Stimulated activated effector memory CD8-positive, alpha-beta T cell treated with anti-CD3 and anti-CD28 coated beads, Interleukin-12 subunit alpha, Interleukin-12 subunit beta, amount 100 ng/mL, for 72 hours (primary cell): Measurements from ENCODE around the gene MAN2C1.
A peak's percentile ranks its signal among the peaks of the same experiment; 100 is the strongest.
"Not testable (repeated sequence)": the region's sequence is repeated elsewhere in the genome, so short reads cannot be mapped to it uniquely, and the experiment has no call there.

ENCODE experiments used
- ATAC-seq: fragments of 150-1000 bp; cut with Tn5 transposase; 2 replicates; pipeline ENCODE4 v1.10.0; 2021
- DNase-seq, 2 donors: peaks; one replicate each; pipeline ENCODE4 v3.0.0; 2021 to 2022; ENCODE audit warnings: low spot score in 2 of 2
- H3K27ac Mint-ChIP-seq: one replicate; pipeline ENCODE4 v1.8.0; 2022; ENCODE audit warnings: mild to moderate bottlenecking, mixed read lengths
- H3K36me3 Mint-ChIP-seq: one replicate; pipeline ENCODE4 v1.8.0; 2022; ENCODE audit warnings: mild to moderate bottlenecking, mixed read lengths
- H3K4me1 Mint-ChIP-seq: one replicate; pipeline ENCODE4 v1.8.0; 2022; ENCODE audit warnings: mixed read lengths
- H3K4me3 Mint-ChIP-seq: one replicate; pipeline ENCODE4 v1.8.0; 2022; ENCODE audit warnings: mild to moderate bottlenecking, mixed read lengths
- H3K9me3 Mint-ChIP-seq: one replicate; pipeline ENCODE4 v1.8.0; 2022; ENCODE audit warnings: mixed read lengths

MAN2C1 gene

DNA sequence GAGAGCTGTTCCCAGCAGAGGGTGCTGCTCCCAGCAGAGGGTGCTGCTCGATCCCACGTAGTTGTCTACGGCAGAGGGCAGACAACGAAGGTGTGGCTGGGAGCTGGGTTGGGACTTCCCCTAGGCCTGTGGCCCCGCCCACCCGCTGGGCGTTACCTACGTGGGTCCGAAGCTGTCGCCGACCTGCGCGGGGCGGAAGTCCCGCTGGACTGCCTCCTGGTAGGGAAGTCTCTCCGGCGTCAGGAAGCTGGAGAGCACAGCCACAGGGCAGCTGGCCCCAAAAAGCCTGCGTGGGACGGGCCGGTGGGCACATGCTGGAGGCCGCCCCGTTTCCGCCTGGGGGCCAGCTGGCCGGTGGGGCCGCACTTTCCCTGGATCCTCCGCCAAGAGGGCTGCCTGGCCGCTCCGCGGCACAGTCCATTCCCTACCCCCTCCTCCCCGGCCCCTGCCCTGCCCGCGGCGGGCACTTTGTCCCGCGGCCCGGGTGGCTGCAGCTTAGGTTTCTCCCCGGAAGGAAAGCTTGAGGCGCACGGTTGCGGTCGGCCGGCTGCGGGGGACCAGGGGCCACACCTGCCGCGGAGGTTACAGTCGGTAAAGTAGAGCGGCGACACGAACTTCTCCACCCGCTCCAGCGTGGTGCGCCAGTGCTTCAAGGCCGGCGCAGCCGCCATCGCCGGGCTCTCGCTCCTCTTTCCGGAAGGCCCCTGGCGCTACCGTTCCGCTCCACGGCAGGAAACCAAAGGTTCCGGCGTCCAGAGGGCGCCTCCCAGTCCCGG, at the start of gene MAN2C1:
Gene MAN2C1, minus strand, starts transcription at position 695 of the 776 bp plus-strand sequence. Its CDS starts 24 bp downstream, at position 671.
- DNase-seq: peak; percentile 89 to 96
- peak within 1 kb of the TSS; percentile 93 for H3K27ac Mint-ChIP-seq
- peaks cover 16% of the 10 kb centered on the region for H3K4me1 Mint-ChIP-seq
- peak; percentile 93 for ATAC-seq
- H3K36me3 Mint-ChIP-seq: peaks cover 86% of the 10 kb centered on the region
- no peaks in the 10 kb centered on the region for H3K9me3 Mint-ChIP-seq
- peak within 1 kb of the TSS; percentile 89 for H3K4me3 Mint-ChIP-seq

GRCh38 chr15:75416584-75416983, 48.2 kb upstream of the MAN2C1 start:
- Mint-ChIP-seq H3K4me1 (peaks cover 21% of the 10 kb centered on the region), H3K9me3 (no peaks in the 10 kb centered on the region), H3K36me3 (peaks cover 92% of the 10 kb centered on the region), H3K27ac (peak overlapping the region; percentile 61), H3K4me3 (no peak overlapping the region)
- ATAC-seq (no peak), DNase-seq (no peak)

- Mint-ChIP-seq H3K27ac (peak overlapping the region; percentile 82), H3K9me3 (no peaks in the 10 kb centered on the region), H3K4me1 (peaks cover 42% of the 10 kb centered on the region), H3K4me3 (no peak overlapping the region), H3K36me3 (peaks cover 100% of the 10 kb centered on the region)
- DNase-seq (no peak), ATAC-seq (peak; percentile 49)
These were observed 41.8 kb upstream of the MAN2C1 start for GRCh38 chr15:75410196-75410595.

GRCh38 chr15:75407083-75407482, 38.7 kb upstream of the MAN2C1 start:
- Mint-ChIP-seq H3K4me3 (peak overlapping the region; percentile 34), H3K36me3 (peaks cover 100% of the 10 kb centered on the region), H3K9me3 (no peaks in the 10 kb centered on the region), H3K27ac (peak overlapping the region; percentile 29), H3K4me1 (peaks cover 40% of the 10 kb centered on the region)
- peak; percentile 90 for ATAC-seq
- no peak for DNase-seq

GRCh38 chr15:75403892-75404291, 35.5 kb upstream of the MAN2C1 start:
- Mint-ChIP-seq H3K36me3 (peaks cover 100% of the 10 kb centered on the region), H3K27ac (peak overlapping the region; percentile 48), H3K9me3 (no peaks in the 10 kb centered on the region), H3K4me3 (no peak overlapping the region), H3K4me1 (peaks cover 25% of the 10 kb centered on the region)
- peak; percentile 65 for ATAC-seq
- DNase-seq: no peak

- H3K4me3 Mint-ChIP-seq: no peak overlapping the region
- no peaks in the 10 kb centered on the region for H3K9me3 Mint-ChIP-seq
- H3K4me1 Mint-ChIP-seq: peaks cover 21% of the 10 kb centered on the region
- peak overlapping the region; percentile 78 for H3K27ac Mint-ChIP-seq
- ATAC-seq: no peak
- DNase-seq: no peak
- peaks cover 100% of the 10 kb centered on the region for H3K36me3 Mint-ChIP-seq
These were observed 29.1 kb upstream of the MAN2C1 start for GRCh38 chr15:75397494-75397893.

DNA sequence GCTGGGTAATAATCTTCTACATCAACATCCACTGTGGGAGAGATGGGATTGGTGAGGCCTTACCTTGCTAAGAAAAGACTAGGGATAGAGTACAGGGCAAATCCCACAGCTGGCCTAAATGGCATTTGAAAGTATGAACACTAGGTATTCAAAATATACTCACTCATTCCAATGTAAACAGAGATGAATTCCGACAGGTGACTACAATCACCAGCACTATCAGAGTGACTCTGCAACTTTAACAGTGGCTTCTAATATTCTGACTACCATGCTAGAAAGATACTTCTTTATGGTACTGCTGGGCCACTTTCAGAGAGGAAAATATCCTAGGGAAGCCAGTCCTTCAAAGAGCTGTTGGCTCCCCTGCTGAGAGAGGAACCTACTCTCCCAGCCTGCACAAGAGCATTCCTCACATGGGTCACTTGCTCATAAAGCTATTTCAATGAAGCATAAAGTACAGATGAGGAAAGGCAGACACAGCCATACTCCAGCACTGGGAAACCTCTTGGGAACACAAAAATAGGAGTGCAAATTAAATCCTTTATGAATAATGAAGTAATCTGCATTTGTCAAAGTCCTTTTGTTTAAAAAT, 21.5 kb upstream of the MAN2C1 start:
- Mint-ChIP-seq H3K4me3 (no peak overlapping the region), H3K36me3 (peaks cover 100% of the 10 kb centered on the region), H3K4me1 (peaks cover 19% of the 10 kb centered on the region), H3K27ac (peak overlapping the region; percentile 72), H3K9me3 (no peaks in the 10 kb centered on the region)
- DNase-seq (no peak), ATAC-seq (no peak)

- peaks cover 100% of the 10 kb centered on the region for H3K36me3 Mint-ChIP-seq
These were observed 15.6 kb upstream of the MAN2C1 start for GRCh38 chr15:75383986-75384385.

DNA sequence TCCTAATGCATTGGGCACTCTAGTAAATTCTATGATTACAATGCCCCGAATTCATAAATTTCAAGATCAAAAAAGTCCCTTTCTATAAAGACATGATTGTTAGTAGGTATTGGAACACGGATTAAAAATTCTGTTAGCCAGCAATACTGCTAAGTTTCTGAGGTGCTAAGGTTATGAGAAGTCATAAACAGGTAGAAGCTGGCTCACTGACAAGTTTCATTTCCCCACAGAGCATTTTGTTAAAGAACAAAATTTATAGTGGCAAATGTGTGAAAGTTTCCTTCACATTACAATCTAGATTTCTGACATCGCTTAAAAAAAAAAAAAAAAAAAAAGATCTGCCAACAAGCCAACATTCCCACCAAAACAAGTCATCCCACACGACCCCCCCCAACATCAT, 12.4 kb upstream of the MAN2C1 start:
- H3K4me3 Mint-ChIP-seq: no peak overlapping the region

More at GRCh38 chr15:75383986-75384385, 15.6 kb upstream of the MAN2C1 start:
- peaks cover 12% of the 10 kb centered on the region for H3K4me1 Mint-ChIP-seq
- H3K27ac Mint-ChIP-seq: peak overlapping the region; percentile 45
- H3K4me3 Mint-ChIP-seq, H3K9me3 Mint-ChIP-seq, ATAC-seq, DNase-seq: not testable (repeated sequence)

GRCh38 chr15:75371901-75372688, 3.7 kb upstream of the MAN2C1 start:
- Mint-ChIP-seq H3K9me3 (no peaks in the 10 kb centered on the region), H3K36me3 (peaks cover 94% of the 10 kb centered on the region), H3K4me3 (no peak overlapping the region), H3K4me1 (peaks cover 16% of the 10 kb centered on the region), H3K27ac (peak overlapping the region; percentile 26)
- DNase-seq (no peak), ATAC-seq (no peak)

More for the DNA sequence above, 12.4 kb upstream of the MAN2C1 start:
- DNase-seq: no peak
- Mint-ChIP-seq H3K27ac (peak overlapping the region; percentile 27), H3K9me3 (no peaks in the 10 kb centered on the region), H3K36me3 (peaks cover 100% of the 10 kb centered on the region), H3K4me1 (peaks cover 4% of the 10 kb centered on the region)
- ATAC-seq: no peak

DNA sequence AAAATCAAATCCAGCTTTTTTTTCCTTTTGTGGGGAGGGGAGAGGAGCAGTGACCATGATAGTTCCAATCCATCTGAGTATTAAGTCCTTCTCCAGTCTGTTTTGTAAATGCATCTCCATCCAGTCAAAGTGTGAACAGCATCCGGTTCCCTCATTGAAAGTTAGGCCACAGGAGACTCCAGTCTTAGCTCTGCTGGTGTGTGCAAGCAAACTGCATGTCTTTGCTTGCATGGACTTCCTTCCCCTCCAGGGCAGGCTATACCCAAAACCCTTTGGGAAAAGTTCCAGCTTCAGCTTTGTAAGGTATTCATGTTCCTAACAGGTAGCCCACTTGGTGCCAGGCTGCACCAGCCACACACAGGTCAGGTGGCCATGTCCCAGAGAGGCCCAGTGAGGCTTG, 3.1 kb upstream of the MAN2C1 start:
- H3K4me3 Mint-ChIP-seq: no peak overlapping the region
- DNase-seq (no peak), ATAC-seq (no peak)
- no peaks in the 10 kb centered on the region for H3K9me3 Mint-ChIP-seq
- peaks cover 88% of the 10 kb centered on the region for H3K36me3 Mint-ChIP-seq
- H3K4me1 Mint-ChIP-seq: peaks cover 16% of the 10 kb centered on the region
- H3K27ac Mint-ChIP-seq: peak overlapping the region; percentile 14

DNA sequence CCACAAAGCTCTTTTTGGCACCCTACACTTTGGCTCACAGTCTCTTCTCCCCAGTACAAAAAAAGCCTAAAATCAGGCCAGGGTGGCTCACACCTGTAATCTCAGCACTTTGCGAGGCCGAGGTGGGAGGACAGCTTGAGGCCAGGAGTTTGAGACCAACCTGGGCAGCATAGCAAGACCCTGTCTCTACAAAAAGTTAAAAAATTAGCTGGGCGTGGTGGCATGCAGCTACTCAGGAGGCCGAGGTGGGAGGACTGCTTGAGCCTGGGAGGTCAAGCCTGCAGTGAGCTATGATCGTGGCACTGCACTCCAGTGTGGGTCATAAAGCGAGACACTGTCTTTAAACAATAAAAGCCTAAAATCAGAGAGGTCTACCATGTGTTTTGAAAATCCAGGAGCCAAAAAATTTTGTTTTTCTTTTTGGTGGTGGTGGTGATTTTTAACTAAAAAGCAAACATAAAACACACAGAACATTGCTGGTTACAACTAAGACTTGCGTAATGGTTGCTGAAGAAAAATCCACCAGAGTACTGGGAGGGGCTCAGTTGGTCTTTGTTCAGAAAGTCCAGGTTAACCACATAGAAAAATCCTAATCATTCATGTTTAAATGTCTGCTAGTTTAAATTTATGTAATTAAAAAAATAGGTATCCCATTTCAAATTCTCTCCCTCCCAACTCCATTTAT, 1.6 kb upstream of the MAN2C1 start:
- ATAC-seq (no peak), DNase-seq (no peak)
- H3K36me3 Mint-ChIP-seq: peaks cover 86% of the 10 kb centered on the region
- peak overlapping the region; percentile 89 for H3K4me3 Mint-ChIP-seq
- H3K9me3 Mint-ChIP-seq: no peaks in the 10 kb centered on the region
- peaks cover 16% of the 10 kb centered on the region for H3K4me1 Mint-ChIP-seq
- peak overlapping the region; percentile 93 for H3K27ac Mint-ChIP-seq

DNA sequence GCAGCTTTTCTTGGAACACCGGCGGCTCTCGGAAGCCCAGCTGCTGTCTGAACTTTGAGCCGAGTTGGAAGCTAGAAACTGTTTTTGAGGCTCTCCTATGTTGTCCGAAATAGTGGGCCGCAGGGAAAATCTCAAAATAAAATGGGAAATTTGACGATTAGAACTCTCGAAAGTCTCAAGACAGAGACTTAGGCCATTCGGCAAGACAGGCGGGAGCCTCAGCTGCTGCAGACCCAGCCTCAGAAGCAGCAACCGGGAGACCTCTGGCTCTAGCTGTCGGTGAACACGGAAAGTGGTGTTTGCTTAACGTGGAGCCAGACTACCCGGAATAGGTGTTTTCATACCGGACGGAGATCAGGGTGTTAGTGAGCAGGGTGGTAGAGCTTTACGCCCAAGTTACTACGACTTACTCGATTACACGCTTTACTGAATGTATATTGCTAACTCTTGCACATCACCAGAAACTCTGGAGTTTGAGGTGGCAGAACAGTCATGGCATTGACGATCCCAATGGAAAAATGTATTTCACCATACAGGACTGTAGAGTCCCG, 357 bp upstream of the MAN2C1 start:
- Mint-ChIP-seq H3K9me3 (no peaks in the 10 kb centered on the region), H3K36me3 (peaks cover 86% of the 10 kb centered on the region), H3K4me3 (peak overlapping the region; percentile 89), H3K4me1 (peaks cover 16% of the 10 kb centered on the region), H3K27ac (peak overlapping the region; percentile 93)
- ATAC-seq (peak; percentile 4), DNase-seq (no peak)

GRCh38 chr15:75367406-75367912, 948 bp downstream of the MAN2C1 start:
- H3K9me3 Mint-ChIP-seq: no peaks in the 10 kb centered on the region
- peaks cover 83% of the 10 kb centered on the region for H3K36me3 Mint-ChIP-seq
- peak overlapping the region; percentile 93 for H3K27ac Mint-ChIP-seq
- H3K4me3 Mint-ChIP-seq: peak overlapping the region; percentile 89
- H3K4me1 Mint-ChIP-seq: peaks cover 16% of the 10 kb centered on the region
- no peak for DNase-seq
- ATAC-seq: no peak
